ENCODE results near the gene PPARA. TPM values are rescaled to one million over a fixed set of nuclear protein-coding genes. Genes with fewer than 3 reads are reported as not detected.
"Not testable (repeated sequence)": the region's sequence is repeated elsewhere in the genome, so short reads cannot be mapped to it uniquely, and the experiment has no call there.

PPARA gene
- total RNA-seq, 1 experiment from 2014 or later: 4.9 TPM

DNA sequence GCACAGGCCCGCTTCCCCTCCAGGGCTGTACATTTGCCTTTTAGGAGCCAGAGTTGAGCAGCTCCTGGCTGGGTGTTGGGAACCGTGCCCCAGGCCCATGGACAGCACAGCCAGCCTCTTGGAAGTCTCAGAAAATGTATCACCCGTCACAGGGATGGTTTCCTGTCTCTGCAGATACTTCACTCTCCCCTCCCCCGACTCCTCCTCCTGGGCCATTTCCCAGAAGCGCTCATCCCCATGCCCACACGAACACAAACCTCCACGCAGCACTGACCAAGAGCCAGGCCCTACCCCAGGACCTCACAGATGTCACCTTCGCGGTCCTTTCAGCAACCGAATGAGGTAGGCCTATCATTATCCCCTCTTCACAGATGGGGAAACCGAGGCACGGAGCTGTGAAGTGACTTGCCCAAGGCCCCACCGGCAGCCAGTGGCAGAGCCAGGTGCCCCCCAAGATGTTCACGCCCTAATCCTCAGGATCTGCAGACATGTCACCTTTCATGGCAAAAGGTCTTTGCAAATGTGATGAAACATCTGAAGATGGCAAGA, 13.0 kb upstream of the PPARA start:
- DNase-seq (ENCODE audit: low read depth in 1 of 2, low spot score in 2 of 2): no peak
- no peaks in the 10 kb centered on the region for H3K9me3 ChIP-seq (replicated peaks)
- no peak overlapping the region for H3K27ac ChIP-seq
- no peak overlapping the region for H3K4me3 ChIP-seq
- no peaks in the 10 kb centered on the region for H3K4me1 ChIP-seq (replicated peaks)
- no peaks in the 10 kb centered on the region for H3K36me3 ChIP-seq
- no peaks in the 10 kb centered on the region for H3K27me3 ChIP-seq (replicated peaks)

DNA sequence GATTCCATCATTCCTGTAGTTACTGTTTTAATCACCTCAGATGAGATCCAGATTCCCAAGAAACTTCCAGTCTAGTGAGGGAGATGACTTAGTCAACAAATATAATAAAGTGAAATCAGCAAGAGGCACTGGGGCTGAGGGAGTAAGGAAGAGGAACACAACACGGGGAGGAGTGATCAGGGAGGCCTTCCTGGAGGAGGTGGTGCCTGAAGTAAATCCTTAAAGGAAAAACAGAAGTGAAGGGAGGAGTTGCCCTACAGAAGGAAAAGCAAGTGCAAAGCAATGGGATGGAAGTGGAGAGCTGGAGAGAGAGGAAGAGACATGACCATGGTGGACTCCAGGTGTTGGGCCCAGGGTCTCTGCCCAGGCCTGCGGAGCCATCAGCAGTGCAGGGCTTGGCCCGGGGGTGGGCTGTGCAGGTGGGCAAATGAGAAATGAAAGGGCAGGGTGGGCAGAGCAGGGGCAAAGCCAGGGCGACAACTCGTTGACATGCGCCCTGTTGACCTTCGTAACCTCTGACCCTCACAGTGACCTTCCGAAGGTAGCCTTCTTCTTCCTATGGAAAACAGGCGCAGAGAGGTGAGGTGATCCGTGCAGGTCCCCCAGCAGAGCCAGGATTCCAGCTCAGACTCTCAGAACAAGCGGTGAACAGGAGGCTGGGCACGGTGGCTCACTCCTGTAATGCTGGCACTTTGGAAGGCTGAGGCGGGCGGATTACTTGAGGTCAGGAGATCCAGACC, 12.1 kb upstream of the PPARA start:
- H3K27ac ChIP-seq: no peak overlapping the region
- peaks cover 4% of the 10 kb centered on the region; the same call in 1 of the 2 replicates for H3K27me3 ChIP-seq (replicated peaks)
- no peak for DNase-seq (ENCODE audit: low read depth in 1 of 2, low spot score in 2 of 2)
- H3K36me3 ChIP-seq: no peaks in the 10 kb centered on the region
- H3K4me1 ChIP-seq (replicated peaks): no peaks in the 10 kb centered on the region
- H3K9me3 ChIP-seq (replicated peaks): no peaks in the 10 kb centered on the region
- no peak overlapping the region for H3K4me3 ChIP-seq

DNA sequence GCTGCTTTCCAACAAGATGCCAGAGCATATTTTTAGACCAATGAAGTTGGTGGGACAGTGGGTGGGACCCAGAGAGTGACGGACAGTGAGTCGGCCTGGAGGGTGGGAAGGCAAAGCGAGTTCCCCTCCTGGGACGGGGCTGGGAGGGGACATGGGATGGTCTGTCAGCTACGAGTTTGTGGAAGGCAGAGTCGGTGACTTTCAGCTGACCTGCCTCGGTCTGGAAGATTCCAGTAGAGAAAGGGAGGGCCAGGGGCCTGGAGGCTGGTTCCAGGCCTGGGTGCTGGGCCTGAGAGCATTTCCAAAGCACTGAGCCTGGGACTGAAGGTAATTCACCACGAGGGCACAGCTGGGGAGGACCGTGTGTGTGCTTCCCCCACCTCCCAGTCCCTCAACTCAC, 10.9 kb upstream of the PPARA start:
- H3K4me3 ChIP-seq; H3K36me3 ChIP-seq; DNase-seq (ENCODE audit: low read depth in 1 of 2, low spot score in 2 of 2); H3K27ac ChIP-seq; H3K4me1 ChIP-seq (replicated peaks); H3K9me3 ChIP-seq (replicated peaks): not testable (repeated sequence)
- H3K27me3 ChIP-seq (replicated peaks): peaks cover 12% of the 10 kb centered on the region; the same call in 1 of the 2 replicates

DNA sequence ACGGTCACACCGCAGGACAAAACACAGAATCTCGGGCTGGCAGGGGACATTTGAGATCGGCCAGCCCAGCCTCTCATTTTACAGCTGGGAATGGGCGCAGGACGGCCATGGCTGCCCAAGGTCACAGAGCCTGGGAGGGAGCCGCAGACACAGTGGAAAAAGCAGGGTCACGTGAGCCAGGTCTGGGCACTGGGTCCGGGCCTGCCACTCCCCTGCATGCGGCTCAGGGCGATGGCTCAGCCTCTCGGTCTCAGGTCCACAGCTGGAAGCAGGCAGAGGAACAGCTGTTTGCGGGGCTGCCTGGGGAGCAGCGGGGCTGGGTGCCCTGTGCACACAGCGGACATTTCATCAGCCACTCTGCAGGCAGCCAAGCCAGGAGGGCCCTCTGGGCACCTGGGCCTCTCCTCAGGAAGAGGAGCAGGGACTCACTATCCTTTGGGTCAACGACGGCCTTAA, 10.4 kb upstream of the PPARA start:
- Histone ChIP-seq H3K27me3 (replicated peaks) (peaks cover 12% of the 10 kb centered on the region; the same call in 1 of the 2 replicates), H3K4me3 (no peak overlapping the region), H3K27ac (no peak overlapping the region), H3K36me3 (no peaks in the 10 kb centered on the region), H3K4me1 (replicated peaks) (no peaks in the 10 kb centered on the region), H3K9me3 (replicated peaks) (no peaks in the 10 kb centered on the region)
- no peak for DNase-seq (ENCODE audit: low read depth in 1 of 2, low spot score in 2 of 2)

DNA sequence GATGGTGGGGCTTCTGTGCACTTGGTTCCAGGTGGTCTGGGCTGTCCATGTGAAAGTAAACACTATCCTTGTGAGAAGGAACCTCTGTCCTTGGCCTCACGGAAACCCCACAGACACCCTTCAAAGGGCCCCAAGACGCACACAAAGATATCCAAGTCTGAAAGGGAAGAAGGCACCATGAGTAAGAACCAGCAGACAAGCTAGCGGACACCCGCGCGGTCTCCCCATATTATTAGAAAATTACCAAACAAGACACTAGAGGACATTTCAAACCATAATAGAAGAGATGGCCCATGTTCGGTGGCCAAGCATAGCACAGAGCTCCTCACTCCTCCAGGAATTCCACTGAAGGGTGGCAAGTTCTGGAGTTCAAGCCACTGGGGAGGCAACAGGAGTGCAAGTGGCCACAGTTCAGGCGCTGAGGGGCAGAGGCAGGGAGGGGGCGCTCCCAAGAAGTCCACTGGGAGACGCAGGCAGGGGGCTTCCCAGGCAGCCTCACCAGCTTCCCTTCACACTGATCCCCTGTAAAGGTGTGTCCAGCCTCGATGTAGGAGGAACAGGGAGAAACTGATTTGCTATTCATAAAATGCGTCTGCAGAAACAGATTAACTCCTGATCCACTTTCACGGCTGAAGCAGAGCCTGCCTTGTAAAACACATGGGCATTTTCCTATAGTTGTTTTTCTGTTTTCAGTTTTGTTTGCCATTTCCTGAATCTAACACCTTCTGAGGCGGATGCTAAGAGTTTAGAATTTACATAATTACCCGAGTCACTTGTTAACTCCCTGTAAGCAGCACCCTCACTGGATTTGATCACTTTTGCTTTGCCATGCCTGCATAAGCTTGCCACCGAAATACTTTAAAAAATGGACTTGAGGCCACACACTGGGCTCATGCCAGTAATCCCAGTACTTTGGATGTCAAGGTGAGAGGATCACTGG, 9.1 kb upstream of the PPARA start:
- DNase-seq (ENCODE audit: low read depth in 1 of 2, low spot score in 2 of 2): no peak
- Histone ChIP-seq H3K36me3 (no peaks in the 10 kb centered on the region), H3K4me1 (replicated peaks) (no peaks in the 10 kb centered on the region), H3K4me3 (no peak overlapping the region), H3K27me3 (replicated peaks) (peaks cover 17% of the 10 kb centered on the region), H3K27ac (no peak overlapping the region), H3K9me3 (replicated peaks) (no peaks in the 10 kb centered on the region)

DNA sequence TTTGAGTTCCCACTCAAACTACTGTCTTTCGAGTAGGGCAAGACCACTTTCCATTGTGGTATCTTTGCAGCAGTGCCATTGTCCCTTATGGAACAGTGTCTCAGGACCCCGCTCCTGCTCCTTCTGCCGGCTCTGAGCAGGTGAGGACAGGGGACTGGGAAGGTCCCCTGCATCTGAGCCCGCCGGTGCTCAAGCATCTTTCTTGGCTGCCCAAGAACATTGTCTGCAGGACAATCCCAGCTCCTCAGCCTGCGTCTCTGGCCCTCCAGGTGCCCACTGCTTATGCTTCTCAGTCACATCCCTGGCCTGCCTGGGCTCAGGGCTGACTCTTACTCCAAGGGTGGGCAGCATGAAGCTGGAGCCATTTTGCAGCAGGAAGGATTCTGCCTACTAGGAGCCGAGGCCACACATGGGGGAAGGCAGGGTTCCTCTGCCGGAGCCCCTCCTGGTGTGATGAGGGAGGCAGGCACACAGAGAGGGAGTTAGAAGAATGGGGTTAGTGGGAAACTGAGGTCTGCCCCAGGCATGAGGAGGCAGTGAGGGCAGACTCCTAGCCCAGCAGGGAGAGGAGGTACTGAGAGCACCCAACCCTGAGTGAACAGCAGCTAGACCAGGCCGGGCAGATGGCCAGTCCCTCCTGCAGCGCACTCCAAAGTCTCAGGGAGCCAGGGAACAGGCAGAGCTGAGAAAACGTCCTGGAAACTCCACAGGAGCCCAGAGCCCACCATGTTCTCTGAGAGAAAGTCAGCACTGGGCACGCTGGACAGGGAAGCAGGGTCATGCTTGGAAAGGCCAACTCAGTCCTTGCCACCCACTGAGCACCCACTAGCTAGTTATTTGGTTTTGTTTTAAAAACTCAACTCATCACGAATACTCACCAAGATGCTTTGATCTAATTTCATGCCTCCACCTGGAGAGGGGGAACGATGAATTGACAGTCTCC, 7.5 kb upstream of the PPARA start:
- Histone ChIP-seq H3K27me3 (replicated peaks) (peaks cover 26% of the 10 kb centered on the region), H3K9me3 (replicated peaks) (no peaks in the 10 kb centered on the region), H3K4me1 (replicated peaks) (no peaks in the 10 kb centered on the region), H3K4me3 (no peak overlapping the region), H3K36me3 (no peaks in the 10 kb centered on the region), H3K27ac (no peak overlapping the region)
- no peak for DNase-seq (ENCODE audit: low read depth in 1 of 2, low spot score in 2 of 2)

DNA sequence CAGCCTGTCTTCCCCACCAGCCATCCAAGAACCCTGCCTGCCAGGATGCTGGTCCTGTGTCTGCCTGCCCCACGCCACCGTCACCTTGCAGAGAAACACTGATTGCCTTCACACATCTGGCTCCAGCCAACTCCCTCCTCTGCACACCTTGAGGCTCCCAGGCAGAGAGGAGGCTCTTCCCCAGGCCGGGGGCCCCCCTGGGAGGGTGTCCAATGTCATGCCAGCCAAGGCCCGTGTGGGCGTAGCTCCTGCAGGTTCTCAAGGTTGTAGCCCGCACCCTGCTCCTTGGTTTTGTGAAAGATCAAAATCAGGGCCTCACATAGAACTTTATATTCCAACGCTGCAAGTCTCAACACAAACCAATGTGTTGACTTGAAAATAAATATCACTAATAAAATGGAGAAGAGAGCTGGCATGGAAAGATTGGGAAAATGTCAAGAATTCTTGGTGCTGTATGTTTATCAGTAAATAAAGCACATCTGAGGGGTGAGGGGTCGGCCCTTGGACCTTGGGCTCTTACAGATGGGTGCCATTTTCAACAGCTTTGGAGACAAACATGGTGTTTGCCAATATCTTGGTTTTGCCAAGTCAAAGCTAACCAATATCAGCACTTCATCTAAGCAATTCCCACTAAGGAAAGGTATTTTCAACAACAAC, 6.7 kb upstream of the PPARA start:
- Histone ChIP-seq H3K27me3 (replicated peaks) (peaks cover 34% of the 10 kb centered on the region), H3K36me3 (no peaks in the 10 kb centered on the region), H3K9me3 (replicated peaks) (no peaks in the 10 kb centered on the region), H3K4me1 (replicated peaks) (no peaks in the 10 kb centered on the region), H3K4me3 (no peak overlapping the region), H3K27ac (no peak overlapping the region)
- no peak for DNase-seq (ENCODE audit: low read depth in 1 of 2, low spot score in 2 of 2)

DNA sequence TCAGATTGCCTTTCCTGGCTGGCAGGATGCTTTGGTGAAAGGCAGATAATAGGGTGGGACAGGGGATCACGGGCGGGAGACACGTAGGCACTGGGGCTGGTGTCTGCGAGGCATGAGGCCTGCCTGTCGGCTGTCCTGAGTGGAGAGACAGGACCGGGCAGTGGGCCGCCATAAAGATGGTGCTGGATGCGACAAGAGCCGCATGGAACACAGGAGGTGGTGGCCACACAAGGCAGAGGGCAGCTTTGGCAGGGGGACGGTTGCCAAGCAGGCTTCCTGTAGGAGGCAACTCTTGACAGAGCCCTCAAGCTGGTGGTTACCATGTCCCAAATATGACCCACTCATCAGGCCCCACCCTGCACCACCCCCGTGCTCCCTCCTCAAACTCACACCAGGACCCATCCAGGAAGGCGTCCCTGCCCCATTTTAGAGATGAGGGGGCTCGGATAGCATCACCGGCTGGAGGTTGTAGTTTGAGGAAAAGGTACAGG, 4.9 kb upstream of the PPARA start:
- Histone ChIP-seq H3K36me3 (no peaks in the 10 kb centered on the region), H3K27ac (no peak overlapping the region), H3K4me3 (no peak overlapping the region), H3K27me3 (replicated peaks) (peaks cover 49% of the 10 kb centered on the region), H3K9me3 (replicated peaks) (peaks cover 3% of the 10 kb centered on the region; the same call in 1 of the 2 replicates), H3K4me1 (replicated peaks) (peaks cover 9% of the 10 kb centered on the region)
- no peak for DNase-seq (ENCODE audit: low read depth in 1 of 2, low spot score in 2 of 2)

DNA sequence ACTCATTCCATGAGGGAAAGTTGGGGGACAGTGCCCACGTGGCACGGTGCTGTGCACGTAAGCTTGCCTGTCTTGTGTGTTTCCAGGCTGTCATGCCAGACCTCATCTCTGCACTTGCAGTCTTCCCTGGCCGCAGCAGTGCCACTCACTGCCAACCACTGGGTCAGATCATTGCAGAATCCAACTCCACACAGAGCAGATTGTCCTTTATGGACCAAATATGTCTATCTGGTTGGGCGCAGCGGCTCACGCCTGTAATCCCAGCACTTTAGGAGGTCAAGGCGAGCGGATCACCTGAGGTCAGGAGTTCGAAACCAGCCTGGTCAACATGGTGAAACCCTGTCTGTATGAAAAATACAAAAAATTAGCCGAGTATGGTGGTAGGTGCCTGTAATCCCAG, 4.4 kb upstream of the PPARA start:
- Histone ChIP-seq H3K36me3 (no peaks in the 10 kb centered on the region), H3K27me3 (replicated peaks) (peaks cover 49% of the 10 kb centered on the region), H3K27ac (no peak overlapping the region), H3K4me1 (replicated peaks) (peaks cover 9% of the 10 kb centered on the region), H3K4me3 (no peak overlapping the region), H3K9me3 (replicated peaks) (peaks cover 3% of the 10 kb centered on the region; the same call in 1 of the 2 replicates)
- DNase-seq (ENCODE audit: low read depth in 1 of 2, low spot score in 2 of 2): no peak

DNA sequence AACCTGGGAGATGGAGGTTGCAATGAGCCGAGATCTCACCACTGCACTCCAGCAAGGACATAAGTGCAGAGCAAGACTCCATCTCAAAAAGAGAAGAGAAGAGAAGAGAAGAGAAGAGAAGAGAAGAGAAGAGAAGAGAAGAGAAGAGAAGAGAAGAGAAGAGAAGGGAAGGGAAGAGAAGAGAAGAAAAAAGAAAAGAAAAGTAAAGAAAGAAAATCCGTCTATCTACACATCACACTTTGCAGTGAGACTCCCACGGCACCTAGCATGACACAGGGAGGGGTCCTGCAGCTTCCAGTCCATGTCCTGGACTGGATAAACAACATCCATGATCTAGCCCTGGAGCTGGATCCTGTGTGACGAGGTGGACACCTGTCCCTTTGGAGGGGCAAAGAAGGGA, 4.0 kb upstream of the PPARA start:
- peaks cover 3% of the 10 kb centered on the region; the same call in 1 of the 2 replicates for H3K9me3 ChIP-seq (replicated peaks)
- DNase-seq (ENCODE audit: low read depth in 1 of 2, low spot score in 2 of 2): no peak
- H3K27me3 ChIP-seq (replicated peaks): peaks cover 49% of the 10 kb centered on the region

DNA sequence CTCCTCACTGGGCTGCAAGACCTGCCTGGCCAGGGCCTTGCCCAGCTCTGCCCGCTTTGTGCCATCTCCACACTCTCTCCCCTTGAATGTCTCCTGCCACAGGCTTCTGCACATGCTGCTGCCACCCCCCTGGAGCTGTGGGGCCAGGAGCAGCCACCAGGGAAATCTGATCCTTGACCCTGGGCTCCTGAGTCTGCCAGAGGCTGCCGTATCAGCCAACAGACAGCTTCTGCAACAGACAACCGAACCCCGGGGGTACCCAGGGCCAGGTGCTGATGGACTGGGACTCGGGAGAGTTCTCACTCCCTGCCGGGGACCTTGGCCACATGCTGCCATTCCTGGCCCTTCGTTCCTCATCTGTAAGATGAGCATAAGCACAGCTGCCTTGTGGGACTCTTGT, 3.3 kb upstream of the PPARA start:
- Histone ChIP-seq H3K27ac (no peak overlapping the region), H3K27me3 (replicated peaks) (peaks cover 49% of the 10 kb centered on the region), H3K4me3 (no peak overlapping the region)

More for the DNA sequence above, 4.0 kb upstream of the PPARA start:
- no peak overlapping the region for H3K27ac ChIP-seq
- peaks cover 11% of the 10 kb centered on the region for H3K4me1 ChIP-seq (replicated peaks)
- H3K4me3 ChIP-seq: no peak overlapping the region
- H3K36me3 ChIP-seq: no peaks in the 10 kb centered on the region

DNA sequence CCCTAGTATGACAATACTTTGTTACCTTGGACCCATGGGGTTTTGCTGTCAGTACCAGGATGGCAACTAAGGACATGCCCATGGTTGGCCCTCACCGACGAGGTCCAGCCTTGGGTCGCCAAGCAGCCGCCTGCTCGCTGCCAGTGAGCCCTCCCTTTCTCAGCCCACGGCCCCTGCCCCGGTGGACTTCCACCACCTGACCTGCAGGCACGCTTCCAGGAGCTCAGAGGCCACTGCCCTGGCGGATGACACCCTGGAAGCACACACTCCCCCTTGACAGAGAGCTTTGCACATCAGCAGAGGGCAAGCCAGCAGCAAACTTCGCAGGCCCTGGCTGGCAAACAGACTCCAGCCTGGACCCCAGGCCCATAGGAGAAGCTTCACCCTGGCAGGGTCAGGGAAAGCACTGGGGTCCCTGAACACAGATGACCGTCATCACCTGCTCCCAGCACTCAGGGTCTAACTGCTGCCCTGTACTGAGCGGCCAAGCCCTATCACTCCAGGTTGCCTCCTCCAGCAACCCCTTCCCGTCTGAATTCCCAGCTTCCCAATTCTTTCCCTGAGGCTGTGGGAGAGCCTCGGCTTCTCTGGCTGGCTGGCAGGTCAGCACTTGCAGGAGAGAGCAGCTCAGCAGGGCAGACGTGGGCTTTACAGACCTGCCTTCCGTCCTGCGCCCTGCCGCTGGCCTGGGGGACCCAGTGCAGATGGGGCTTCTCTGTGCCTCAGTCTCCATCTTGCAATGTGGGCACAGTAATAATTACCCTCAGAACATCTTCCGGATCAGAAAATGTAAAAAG, 2.7 kb upstream of the PPARA start:
- no peak overlapping the region for H3K4me3 ChIP-seq
- DNase-seq (ENCODE audit: low read depth in 1 of 2, low spot score in 2 of 2): no peak
- peaks cover 3% of the 10 kb centered on the region; the same call in 1 of the 2 replicates for H3K9me3 ChIP-seq (replicated peaks)
- H3K4me1 ChIP-seq (replicated peaks): peaks cover 17% of the 10 kb centered on the region
- 0 out of 2 replicates have a peak, but pooled peaks cover 5% of the 10 kb centered on the region for H3K36me3 ChIP-seq
- peaks cover 49% of the 10 kb centered on the region for H3K27me3 ChIP-seq (replicated peaks)
- H3K27ac ChIP-seq: no peak overlapping the region

More for the DNA sequence above, 3.3 kb upstream of the PPARA start:
- H3K9me3 ChIP-seq (replicated peaks): peaks cover 3% of the 10 kb centered on the region; the same call in 1 of the 2 replicates
- no peaks in the 10 kb centered on the region for H3K36me3 ChIP-seq
- DNase-seq (ENCODE audit: low read depth in 1 of 2, low spot score in 2 of 2): no peak
- H3K4me1 ChIP-seq (replicated peaks): peaks cover 17% of the 10 kb centered on the region
